ENCODE data around the gene ABHD16A.

Gene ABHD16A

DNA sequence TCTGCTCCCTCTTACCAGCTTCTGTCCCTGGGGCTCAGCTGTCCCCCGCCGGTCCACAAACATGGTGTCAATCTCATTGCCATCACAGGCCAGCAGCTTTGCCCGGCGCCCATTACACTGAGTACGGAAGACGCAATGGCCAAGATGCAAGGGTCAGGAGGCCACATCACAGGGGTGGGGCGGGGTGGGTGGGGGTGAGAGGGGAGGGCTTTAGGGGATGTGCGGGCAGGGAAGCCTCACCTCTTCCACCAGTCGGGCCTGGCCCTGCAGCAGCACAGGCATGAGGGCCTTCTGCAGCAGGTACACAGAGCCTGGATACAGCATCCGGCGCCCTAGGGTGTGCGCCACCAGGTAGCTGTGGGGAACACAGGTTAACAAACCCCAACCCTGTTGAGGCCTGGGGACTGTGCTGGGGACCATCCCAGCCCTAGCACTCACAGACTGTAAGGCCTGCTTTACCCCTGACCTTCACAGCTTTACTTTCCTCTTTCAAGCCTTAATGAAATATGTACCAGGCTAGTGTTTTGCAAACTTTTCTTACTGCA lies 11.5 kb downstream of the ABHD16A start:
- Histone ChIP-seq H3K4me2 (ENCODE audit: low read length) (no peak overlapping the region), H3K4me1 (ENCODE audit: control insufficient read depth, insufficient read depth, low read length) (no peaks in the 10 kb centered on the region), H3K27me3 (ENCODE audit: control insufficient read depth, insufficient read depth, low read length) (no peaks in the 10 kb centered on the region), H3K36me3 (ENCODE audit: insufficient read depth, low read length) (peaks cover 72% of the 10 kb centered on the region), H3K4me3 (ENCODE audit: low read length) (no peak overlapping the region), H3K9me3 (replicated peaks; ENCODE audit: low read length) (no peaks in the 10 kb centered on the region), H3K9ac (ENCODE audit: low read depth, low read length) (no peak overlapping the region)

DNA sequence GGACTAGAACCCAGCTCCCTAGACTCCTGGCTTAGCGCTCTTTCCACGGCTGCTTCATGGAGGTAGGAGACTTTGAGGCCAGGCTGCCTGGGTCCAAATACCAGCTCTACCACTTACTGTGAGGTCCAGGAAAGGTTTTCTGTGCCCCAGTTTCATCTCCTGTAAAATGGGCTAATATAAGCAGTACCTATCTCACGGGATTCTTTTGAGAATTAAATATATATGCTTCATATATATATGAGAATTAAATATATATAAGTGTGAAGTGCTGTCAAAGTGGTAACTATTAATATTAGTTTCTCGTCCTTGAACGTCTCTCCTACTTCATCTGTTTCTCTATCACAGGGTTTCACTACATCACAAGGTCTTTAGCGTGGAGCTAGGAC lies 12.1 kb downstream of the ABHD16A start:
- Histone ChIP-seq H3K4me3 (ENCODE audit: low read length) (no peak overlapping the region), H3K4me2 (ENCODE audit: low read length) (no peak overlapping the region), H3K27me3 (ENCODE audit: control insufficient read depth, insufficient read depth, low read length) (no peaks in the 10 kb centered on the region), H3K36me3 (ENCODE audit: insufficient read depth, low read length) (peaks cover 75% of the 10 kb centered on the region), H3K4me1 (ENCODE audit: control insufficient read depth, insufficient read depth, low read length) (no peaks in the 10 kb centered on the region), H3K9ac (ENCODE audit: low read depth, low read length) (no peak overlapping the region), H3K9me3 (replicated peaks; ENCODE audit: low read length) (no peaks in the 10 kb centered on the region)

DNA sequence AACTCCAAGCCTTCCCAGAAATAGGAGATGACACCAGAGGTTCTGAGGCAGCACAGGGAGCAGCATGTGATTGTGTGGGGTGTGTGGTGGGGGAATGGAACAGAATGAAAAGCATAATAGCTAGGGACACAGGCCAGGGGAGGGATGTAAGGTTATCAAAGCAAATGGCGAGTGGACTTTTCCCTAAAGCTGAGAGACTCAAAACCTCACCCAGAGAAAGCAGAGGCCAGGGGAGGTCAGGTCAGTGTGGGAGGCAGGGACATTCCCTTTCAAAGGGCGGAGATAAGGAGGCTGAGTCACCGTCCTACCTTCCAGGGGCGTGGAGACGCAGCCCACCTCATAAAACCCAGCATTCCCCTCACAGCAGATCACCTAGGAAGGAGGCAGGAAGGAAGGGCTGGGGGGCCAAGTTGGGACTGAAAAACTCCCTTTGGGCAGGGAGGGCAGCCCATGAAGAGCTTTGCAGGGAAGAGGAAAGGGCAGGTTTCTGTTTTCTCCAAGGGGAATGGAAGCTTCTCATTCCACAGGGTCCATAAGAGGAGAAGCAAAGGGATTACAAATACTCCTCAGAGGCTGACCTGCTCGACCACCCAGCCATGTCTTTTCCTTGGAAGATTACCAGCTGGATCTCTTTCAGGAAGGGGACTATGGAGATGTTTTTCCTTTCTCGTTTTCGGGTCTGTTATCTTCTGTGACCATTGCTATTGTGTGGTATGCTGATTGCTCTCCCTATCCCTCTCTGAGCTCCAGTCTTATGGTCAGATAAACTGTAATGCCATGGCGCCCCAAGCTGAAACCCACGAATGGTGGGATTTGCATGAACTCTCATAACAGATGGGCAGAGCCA lies 12.7 kb downstream of the ABHD16A start:
- H3K27me3 ChIP-seq (ENCODE audit: control insufficient read depth, insufficient read depth, low read length) = no peaks in the 10 kb centered on the region
- H3K4me2 ChIP-seq (ENCODE audit: low read length) = no peak overlapping the region
- H3K9me3 ChIP-seq (replicated peaks; ENCODE audit: low read length) = no peaks in the 10 kb centered on the region
- no peaks in the 10 kb centered on the region for H3K4me1 ChIP-seq (ENCODE audit: control insufficient read depth, insufficient read depth, low read length)
- H3K36me3 ChIP-seq (ENCODE audit: insufficient read depth, low read length) = peaks cover 77% of the 10 kb centered on the region
- H3K4me3 ChIP-seq (ENCODE audit: low read length) = no peak overlapping the region
- no peak overlapping the region for H3K9ac ChIP-seq (ENCODE audit: low read depth, low read length)

GRCh38 chr6:31689249-31690110 lies 13.6 kb downstream of the ABHD16A start:
- Histone ChIP-seq H3K4me3 (ENCODE audit: low read length) (no peak overlapping the region), H3K9ac (ENCODE audit: low read depth, low read length) (no peak overlapping the region), H3K4me2 (ENCODE audit: low read length) (no peak overlapping the region), H3K27me3 (ENCODE audit: control insufficient read depth, insufficient read depth, low read length) (no peaks in the 10 kb centered on the region), H3K9me3 (replicated peaks; ENCODE audit: low read length) (no peaks in the 10 kb centered on the region), H3K36me3 (ENCODE audit: insufficient read depth, low read length) (peaks cover 74% of the 10 kb centered on the region), H3K4me1 (ENCODE audit: control insufficient read depth, insufficient read depth, low read length) (no peaks in the 10 kb centered on the region)

- no peaks in the 10 kb centered on the region for H3K27me3 ChIP-seq (ENCODE audit: control insufficient read depth, insufficient read depth, low read length)
- no peak overlapping the region for H3K9ac ChIP-seq (ENCODE audit: low read depth, low read length)
- no peaks in the 10 kb centered on the region for H3K9me3 ChIP-seq (replicated peaks; ENCODE audit: low read length)
- no peak overlapping the region for H3K4me2 ChIP-seq (ENCODE audit: low read length)
- no peaks in the 10 kb centered on the region for H3K4me1 ChIP-seq (ENCODE audit: control insufficient read depth, insufficient read depth, low read length)
- no peak overlapping the region for H3K4me3 ChIP-seq (ENCODE audit: low read length)
- peaks cover 68% of the 10 kb centered on the region for H3K36me3 ChIP-seq (ENCODE audit: insufficient read depth, low read length)
These were observed 15.0 kb downstream of the ABHD16A start for GRCh38 chr6:31687860-31688693.

DNA sequence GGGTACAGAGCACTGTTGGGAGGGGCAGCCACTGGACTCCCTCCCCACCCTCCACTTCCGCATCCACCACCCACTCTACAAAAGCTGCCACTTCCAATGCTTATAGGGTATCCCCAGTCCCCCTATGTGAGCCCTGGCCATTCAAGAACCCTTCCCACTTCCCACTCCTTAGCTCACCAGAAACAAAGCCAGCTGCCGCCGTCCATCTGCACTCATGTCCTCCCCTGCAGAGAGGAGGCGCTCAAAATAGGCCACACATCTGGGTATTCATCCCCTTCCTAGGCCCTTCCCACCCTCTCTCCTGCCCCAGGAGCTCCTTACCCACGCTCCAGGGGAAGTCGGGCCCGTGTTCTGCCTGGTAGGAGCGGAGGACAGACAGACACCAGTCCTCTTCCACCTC lies 15.8 kb downstream of the ABHD16A start:
- Histone ChIP-seq H3K9me3 (replicated peaks; ENCODE audit: low read length) (no peaks in the 10 kb centered on the region), H3K36me3 (ENCODE audit: insufficient read depth, low read length) (peaks cover 61% of the 10 kb centered on the region)

GRCh38 chr6:31686483-31686882 lies 16.6 kb downstream of the ABHD16A start:
- Histone ChIP-seq H3K9ac (ENCODE audit: low read depth, low read length) (no peak overlapping the region), H3K36me3 (ENCODE audit: insufficient read depth, low read length) (peaks cover 54% of the 10 kb centered on the region), H3K4me2 (ENCODE audit: low read length) (no peak overlapping the region), H3K4me1 (ENCODE audit: control insufficient read depth, insufficient read depth, low read length) (peaks cover 3% of the 10 kb centered on the region), H3K9me3 (replicated peaks; ENCODE audit: low read length) (no peaks in the 10 kb centered on the region), H3K4me3 (ENCODE audit: low read length) (no peak overlapping the region), H3K27me3 (ENCODE audit: control insufficient read depth, insufficient read depth, low read length) (no peaks in the 10 kb centered on the region)

More for the DNA sequence above, 15.8 kb downstream of the ABHD16A start:
- no peak overlapping the region for H3K4me2 ChIP-seq (ENCODE audit: low read length)
- no peak overlapping the region for H3K4me3 ChIP-seq (ENCODE audit: low read length)
- no peak overlapping the region for H3K9ac ChIP-seq (ENCODE audit: low read depth, low read length)
- no peaks in the 10 kb centered on the region for H3K4me1 ChIP-seq (ENCODE audit: control insufficient read depth, insufficient read depth, low read length)
- H3K27me3 ChIP-seq (ENCODE audit: control insufficient read depth, insufficient read depth, low read length) = no peaks in the 10 kb centered on the region

DNA sequence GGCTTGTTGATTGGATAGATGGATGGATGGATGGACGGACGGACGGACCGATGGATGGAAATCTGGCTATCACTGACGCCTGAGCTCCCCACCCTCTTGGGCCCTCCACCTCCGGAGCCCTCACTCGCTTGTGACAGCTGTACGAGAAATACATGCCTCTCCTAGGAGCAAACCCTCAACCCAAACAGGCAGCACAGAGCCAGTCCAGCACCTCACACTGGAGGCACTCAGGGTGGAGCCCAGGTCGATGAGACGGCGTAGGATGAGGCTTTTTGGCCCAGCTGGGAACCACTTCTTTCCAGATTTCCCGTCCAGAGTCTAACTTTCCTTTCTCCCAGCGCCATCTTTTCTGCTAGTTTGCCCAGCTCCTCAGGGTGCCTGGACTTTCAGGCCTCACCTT lies 19.5 kb downstream of the ABHD16A start:
- Histone ChIP-seq H3K36me3 (ENCODE audit: insufficient read depth, low read length) (peaks cover 31% of the 10 kb centered on the region), H3K4me3 (ENCODE audit: low read length) (no peak overlapping the region), H3K9ac (ENCODE audit: low read depth, low read length) (no peak overlapping the region), H3K27me3 (ENCODE audit: control insufficient read depth, insufficient read depth, low read length) (no peaks in the 10 kb centered on the region), H3K4me1 (ENCODE audit: control insufficient read depth, insufficient read depth, low read length) (peaks cover 16% of the 10 kb centered on the region), H3K9me3 (replicated peaks; ENCODE audit: low read length) (no peaks in the 10 kb centered on the region), H3K4me2 (ENCODE audit: low read length) (no peak overlapping the region)

GRCh38 chr6:31681135-31681671 lies 21.9 kb downstream of the ABHD16A start:
- Histone ChIP-seq H3K4me2 (ENCODE audit: low read length) (peak overlapping the region; percentile 92), H3K27me3 (ENCODE audit: control insufficient read depth, insufficient read depth, low read length) (no peaks in the 10 kb centered on the region), H3K9ac (ENCODE audit: low read depth, low read length) (peak overlapping the region; percentile 83), H3K4me3 (ENCODE audit: low read length) (peak overlapping the region; percentile 70), H3K36me3 (ENCODE audit: insufficient read depth, low read length) (peaks cover 7% of the 10 kb centered on the region), H3K9me3 (replicated peaks; ENCODE audit: low read length) (no peaks in the 10 kb centered on the region), H3K4me1 (ENCODE audit: control insufficient read depth, insufficient read depth, low read length) (peaks cover 16% of the 10 kb centered on the region)

GRCh38 chr6:31680226-31681134 lies 22.6 kb downstream of the ABHD16A start, which contains the start of gene LY6G5C:
LY6G5C (minus strand) TSS chr6:31681067; CDS start chr6:31680373, 694 bp downstream.
- no peaks in the 10 kb centered on the region for H3K27me3 ChIP-seq (ENCODE audit: control insufficient read depth, insufficient read depth, low read length)
- H3K4me1 ChIP-seq (ENCODE audit: control insufficient read depth, insufficient read depth, low read length) = peaks cover 16% of the 10 kb centered on the region
- H3K9me3 ChIP-seq (replicated peaks; ENCODE audit: low read length) = no peaks in the 10 kb centered on the region
- peak within 1 kb of the TSS; percentile 83 for H3K9ac ChIP-seq (ENCODE audit: low read depth, low read length)
- H3K4me3 ChIP-seq (ENCODE audit: low read length) = peak within 1 kb of the TSS; percentile 70
- peak within 1 kb of the TSS; percentile 92 for H3K4me2 ChIP-seq (ENCODE audit: low read length)
- H3K36me3 ChIP-seq (ENCODE audit: insufficient read depth, low read length) = peaks cover 5% of the 10 kb centered on the region

Data from skeletal muscle satellite cell (primary cell).